Nephron progenitor cell (in vitro differentiated cells): ENCODE data around the gene WDFY3.

Experiments
- DNase-seq: peaks from one replicate; pipeline ENCODE4 v3.0.0; 2021
- H3K27ac Mint-ChIP-seq: 2 replicates; pipeline ENCODE4 v1.8.0; 2021; ENCODE audit warnings: mild to moderate bottlenecking, moderate library complexity, mixed read lengths
- H3K27me3 Mint-ChIP-seq: 2 replicates; pipeline ENCODE4 v1.8.0; 2021; ENCODE audit warnings: mild to moderate bottlenecking, low read depth, mixed read lengths; ENCODE audit not compliant: poor library complexity
- H3K36me3 Mint-ChIP-seq: 2 replicates; pipeline ENCODE4 v1.8.0; 2021; ENCODE audit warnings: low read depth, mixed read lengths
- H3K4me1 Mint-ChIP-seq: 2 replicates; pipeline ENCODE4 v1.8.0; 2021; ENCODE audit warnings: mixed read lengths
- H3K4me3 Mint-ChIP-seq: 2 replicates; pipeline ENCODE4 v1.8.0; 2021; ENCODE audit warnings: mild to moderate bottlenecking, moderate library complexity, mixed read lengths
- H3K9me3 Mint-ChIP-seq: 2 replicates; pipeline ENCODE4 v1.8.0; 2021; ENCODE audit warnings: mild to moderate bottlenecking, moderate library complexity, mixed read lengths
- TF ChIP-seq, protein P1 (sequence below): fragments of 200-600 bp; sonication (generic); IDR thresholded peaks from 2 replicates; pipeline ENCODE4 v1.5.0; 2021; ENCODE audit warnings: antibody characterized with exemption

The WDFY3 gene

DNA sequence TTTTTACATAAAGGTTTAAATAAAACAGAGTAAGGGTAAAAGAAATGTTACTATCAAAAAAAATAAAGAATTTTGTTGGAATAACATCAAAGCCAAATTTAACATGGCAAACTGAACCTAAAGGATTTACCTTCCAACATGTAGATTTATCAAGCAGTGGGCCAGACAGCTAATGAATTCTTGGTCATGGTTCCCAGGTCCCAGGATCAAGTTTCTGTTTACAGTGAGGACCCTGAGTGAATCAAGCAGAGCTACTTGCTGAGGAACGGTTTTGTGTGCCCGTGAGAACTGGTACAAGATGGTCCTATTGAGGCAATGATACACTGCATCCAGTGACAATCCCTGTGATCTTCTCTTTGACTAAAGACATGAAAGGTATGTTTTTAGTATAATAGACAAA lies 226.4 kb downstream of the WDFY3 start:
- H3K4me3 Mint-ChIP-seq: no peak overlapping the region
- peaks cover 28% of the 10 kb centered on the region for H3K4me1 Mint-ChIP-seq

GRCh38 chr4:84738622-84739021 lies 227.9 kb downstream of the WDFY3 start:
- Mint-ChIP-seq H3K4me3 (no peak overlapping the region), H3K36me3 (peaks cover 50% of the 10 kb centered on the region), H3K27ac (no peak overlapping the region), H3K9me3 (no peaks in the 10 kb centered on the region), H3K27me3 (no peaks in the 10 kb centered on the region), H3K4me1 (peaks cover 30% of the 10 kb centered on the region)
- DNase-seq: no peak
- TF ChIP-seq, protein P1, sequence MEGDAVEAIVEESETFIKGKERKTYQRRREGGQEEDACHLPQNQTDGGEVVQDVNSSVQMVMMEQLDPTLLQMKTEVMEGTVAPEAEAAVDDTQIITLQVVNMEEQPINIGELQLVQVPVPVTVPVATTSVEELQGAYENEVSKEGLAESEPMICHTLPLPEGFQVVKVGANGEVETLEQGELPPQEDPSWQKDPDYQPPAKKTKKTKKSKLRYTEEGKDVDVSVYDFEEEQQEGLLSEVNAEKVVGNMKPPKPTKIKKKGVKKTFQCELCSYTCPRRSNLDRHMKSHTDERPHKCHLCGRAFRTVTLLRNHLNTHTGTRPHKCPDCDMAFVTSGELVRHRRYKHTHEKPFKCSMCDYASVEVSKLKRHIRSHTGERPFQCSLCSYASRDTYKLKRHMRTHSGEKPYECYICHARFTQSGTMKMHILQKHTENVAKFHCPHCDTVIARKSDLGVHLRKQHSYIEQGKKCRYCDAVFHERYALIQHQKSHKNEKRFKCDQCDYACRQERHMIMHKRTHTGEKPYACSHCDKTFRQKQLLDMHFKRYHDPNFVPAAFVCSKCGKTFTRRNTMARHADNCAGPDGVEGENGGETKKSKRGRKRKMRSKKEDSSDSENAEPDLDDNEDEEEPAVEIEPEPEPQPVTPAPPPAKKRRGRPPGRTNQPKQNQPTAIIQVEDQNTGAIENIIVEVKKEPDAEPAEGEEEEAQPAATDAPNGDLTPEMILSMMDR: no peak

More for the DNA sequence above, 226.4 kb downstream of the WDFY3 start:
- peak; percentile 25 for DNase-seq
- no peaks in the 10 kb centered on the region for H3K27me3 Mint-ChIP-seq
- H3K9me3 Mint-ChIP-seq: no peaks in the 10 kb centered on the region
- TF ChIP-seq, protein P1: no peak
- H3K36me3 Mint-ChIP-seq: peaks cover 57% of the 10 kb centered on the region
- no peak overlapping the region for H3K27ac Mint-ChIP-seq

- H3K4me3 Mint-ChIP-seq: no peak overlapping the region
- H3K27me3 Mint-ChIP-seq: no peaks in the 10 kb centered on the region
- no peaks in the 10 kb centered on the region for H3K9me3 Mint-ChIP-seq
- no peak for DNase-seq
- H3K4me1 Mint-ChIP-seq: peaks cover 36% of the 10 kb centered on the region
- no peak overlapping the region for H3K27ac Mint-ChIP-seq
- peaks cover 49% of the 10 kb centered on the region for H3K36me3 Mint-ChIP-seq
- TF ChIP-seq, protein P1: no peak
Observed at GRCh38 chr4:84737656-84738055, 228.8 kb downstream of the WDFY3 start.

DNA sequence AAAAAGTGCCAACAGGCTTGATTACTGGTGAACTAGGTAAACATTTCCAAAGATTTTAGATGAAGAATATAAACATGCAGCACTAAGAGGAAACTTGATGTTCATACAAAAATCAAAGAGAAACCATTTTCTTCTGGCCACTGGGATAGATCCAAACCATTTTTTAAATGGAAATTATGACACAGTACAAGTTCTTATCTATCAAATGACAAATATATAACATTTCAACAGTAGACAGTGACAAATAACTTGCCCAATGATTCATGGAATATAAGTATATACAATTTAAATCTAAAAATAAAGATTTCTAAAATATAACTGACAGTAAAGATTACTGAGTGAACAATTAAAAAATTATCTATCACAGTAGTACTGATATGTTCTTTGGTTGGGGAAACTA lies 232.5 kb downstream of the WDFY3 start:
- H3K36me3 Mint-ChIP-seq: peaks cover 59% of the 10 kb centered on the region
- H3K4me1 Mint-ChIP-seq: peaks cover 18% of the 10 kb centered on the region
- no peaks in the 10 kb centered on the region for H3K9me3 Mint-ChIP-seq
- TF ChIP-seq, protein P1: no peak
- no peak overlapping the region for H3K4me3 Mint-ChIP-seq
- H3K27ac Mint-ChIP-seq: peak overlapping the region; percentile 51
- DNase-seq: no peak
- H3K27me3 Mint-ChIP-seq: no peaks in the 10 kb centered on the region

DNA sequence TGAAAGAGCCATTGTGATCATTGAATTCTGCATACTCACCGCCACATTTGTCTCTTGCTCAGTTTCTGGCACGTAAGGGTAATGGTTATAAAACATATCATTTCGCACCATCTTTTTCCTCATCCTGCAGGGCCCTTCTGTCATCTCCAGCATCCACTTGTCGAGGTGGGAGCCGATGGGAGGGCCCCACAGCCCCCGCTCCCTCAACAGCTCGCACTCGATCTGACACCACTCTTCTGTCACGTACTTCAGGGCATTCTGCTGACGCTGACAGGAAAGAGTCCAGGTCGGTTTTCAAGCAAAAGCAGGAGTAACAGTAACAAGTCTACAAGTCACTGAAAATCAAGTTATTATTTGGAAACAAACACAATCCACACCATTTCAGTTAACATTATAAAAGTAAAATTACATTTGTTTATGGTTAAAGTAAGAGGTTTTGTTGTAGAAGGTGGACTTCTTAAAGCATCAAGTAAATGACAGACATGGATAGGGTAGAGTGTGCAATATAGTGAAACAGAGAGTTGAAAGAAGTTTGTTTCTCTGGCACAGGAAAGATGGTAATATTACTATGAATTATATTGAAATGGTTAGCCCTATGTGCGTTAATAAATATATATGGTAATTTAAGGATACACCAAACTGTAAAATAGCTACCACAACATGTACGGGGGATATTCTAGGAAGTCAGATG lies 233.0 kb downstream of the WDFY3 start:
- Mint-ChIP-seq H3K27ac (peak overlapping the region; percentile 51), H3K36me3 (peaks cover 53% of the 10 kb centered on the region), H3K27me3 (no peaks in the 10 kb centered on the region), H3K9me3 (no peaks in the 10 kb centered on the region), H3K4me1 (peaks cover 14% of the 10 kb centered on the region), H3K4me3 (no peak overlapping the region)
- TF ChIP-seq, protein P1: no peak
- no peak for DNase-seq

GRCh38 chr4:84730375-84730774 lies 236.1 kb downstream of the WDFY3 start:
- peaks cover 9% of the 10 kb centered on the region for H3K4me1 Mint-ChIP-seq
- H3K4me3 Mint-ChIP-seq: no peak overlapping the region
- H3K27ac Mint-ChIP-seq: no peak overlapping the region
- H3K36me3 Mint-ChIP-seq: peaks cover 35% of the 10 kb centered on the region
- DNase-seq: no peak
- TF ChIP-seq, protein P1: no peak
- H3K9me3 Mint-ChIP-seq: no peaks in the 10 kb centered on the region
- H3K27me3 Mint-ChIP-seq: no peaks in the 10 kb centered on the region
